Stimulated activated CD8-positive, alpha-beta memory T cell treated with anti-CD3 and anti-CD28 coated beads, Interleukin-15, amount 100 ng/mL, for 48 hours (primary cell): ENCODE results near the gene WDR33.
A peak's percentile ranks its signal among the peaks of the same experiment; 100 is the strongest.

Experiments used
- DNase-seq, 2 donors: peaks; one replicate each; pipeline ENCODE4 v3.0.0-alpha.2; 2020; ENCODE audit warnings: low read depth in 2 of 2

The WDR33 gene

DNA sequence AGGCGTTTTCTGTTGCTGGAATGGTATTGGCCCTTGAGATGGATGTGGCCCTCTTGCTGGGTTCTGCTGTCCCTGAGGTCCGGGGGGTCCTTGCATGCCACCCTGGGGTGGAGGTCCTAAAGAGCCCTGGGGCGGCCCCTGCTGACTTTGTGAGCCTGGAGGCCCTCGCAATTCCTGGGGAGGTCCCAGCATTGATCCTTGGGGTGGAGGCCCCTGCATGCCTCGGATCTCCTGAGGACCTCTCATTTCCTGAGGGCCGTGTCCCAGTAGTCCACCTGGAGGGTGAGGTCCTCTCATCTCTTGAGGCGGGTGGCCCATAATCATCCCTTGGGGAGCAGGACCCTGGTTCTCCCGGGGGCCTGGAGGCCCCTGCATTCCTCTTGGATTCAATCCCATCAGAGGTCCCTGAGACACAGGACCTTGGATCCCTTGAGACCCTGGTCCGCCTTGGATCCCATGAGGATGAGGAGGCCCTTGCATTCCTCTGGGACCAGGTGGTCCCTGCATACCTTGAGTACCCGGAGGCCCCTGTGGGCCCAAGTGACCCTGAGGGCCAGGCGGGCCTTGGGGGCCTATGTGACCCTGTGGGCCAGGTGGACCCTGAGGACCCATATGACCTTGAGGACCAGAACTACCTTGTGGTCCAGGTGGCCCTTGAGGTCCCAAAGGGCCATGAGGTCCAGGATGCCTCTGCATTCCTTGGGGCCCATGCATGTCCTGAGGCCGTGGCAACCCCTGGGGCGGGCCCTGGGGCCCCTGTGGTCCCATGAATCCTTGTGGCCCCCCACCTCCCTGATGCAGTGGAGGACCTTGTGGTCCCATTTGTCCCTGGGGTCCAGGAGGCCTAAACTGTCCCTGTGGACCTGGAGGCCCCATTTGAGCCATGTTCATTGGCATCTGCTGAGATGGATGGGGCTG is 91.4 kb downstream of the WDR33 start:
- no peak for DNase-seq

- DNase-seq, result no peak
Measured at GRCh38 chr2:127718271-127718670, 92.7 kb downstream of the WDR33 start.

GRCh38 chr2:127715778-127716449 is 95.1 kb downstream of the WDR33 start:
- DNase-seq, result no peak

DNA sequence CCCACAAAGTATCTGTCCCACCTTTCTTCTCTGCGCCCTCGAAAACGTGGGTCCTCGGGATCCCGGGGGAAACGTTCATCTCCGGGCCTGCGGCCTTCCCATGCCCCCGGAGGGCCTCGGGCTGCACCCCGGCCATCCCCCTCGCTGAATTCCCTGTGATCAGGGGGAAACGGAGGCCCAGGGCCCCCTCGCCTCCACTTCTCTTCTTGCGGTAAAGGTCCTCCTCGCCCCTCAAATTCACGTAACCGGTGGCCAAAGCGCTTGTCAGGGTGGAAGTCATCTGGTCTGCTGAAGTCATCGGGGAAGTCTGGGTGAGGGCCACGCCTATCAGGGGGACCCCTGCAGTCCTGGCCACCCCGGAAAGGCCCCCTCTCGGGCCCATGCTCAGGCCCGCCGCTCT is 97.4 kb downstream of the WDR33 start:
- no peak for DNase-seq

GRCh38 chr2:127712999-127713398 is 98.0 kb downstream of the WDR33 start:
- DNase-seq, result no peak

DNA sequence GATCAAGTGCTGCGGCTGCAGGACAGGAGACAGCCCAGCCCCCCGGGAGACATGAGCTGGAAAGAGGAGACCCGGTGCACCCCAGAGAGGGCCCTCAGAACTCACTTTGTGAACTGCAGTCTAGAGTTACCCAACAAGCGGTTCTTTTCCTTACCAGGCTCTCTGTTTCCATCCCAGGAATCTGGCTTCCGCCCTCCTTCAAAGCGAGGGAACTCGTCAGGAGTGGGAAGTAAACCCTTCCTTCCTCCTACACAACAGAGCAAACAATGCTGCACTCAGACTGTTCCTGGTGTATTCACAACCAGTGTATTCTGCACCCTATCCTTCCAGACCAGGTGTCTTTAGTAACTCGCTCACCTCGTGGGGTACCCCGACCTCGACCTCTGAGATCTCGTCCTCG is 101.6 kb downstream of the WDR33 start:
- DNase-seq, result no peak

DNA sequence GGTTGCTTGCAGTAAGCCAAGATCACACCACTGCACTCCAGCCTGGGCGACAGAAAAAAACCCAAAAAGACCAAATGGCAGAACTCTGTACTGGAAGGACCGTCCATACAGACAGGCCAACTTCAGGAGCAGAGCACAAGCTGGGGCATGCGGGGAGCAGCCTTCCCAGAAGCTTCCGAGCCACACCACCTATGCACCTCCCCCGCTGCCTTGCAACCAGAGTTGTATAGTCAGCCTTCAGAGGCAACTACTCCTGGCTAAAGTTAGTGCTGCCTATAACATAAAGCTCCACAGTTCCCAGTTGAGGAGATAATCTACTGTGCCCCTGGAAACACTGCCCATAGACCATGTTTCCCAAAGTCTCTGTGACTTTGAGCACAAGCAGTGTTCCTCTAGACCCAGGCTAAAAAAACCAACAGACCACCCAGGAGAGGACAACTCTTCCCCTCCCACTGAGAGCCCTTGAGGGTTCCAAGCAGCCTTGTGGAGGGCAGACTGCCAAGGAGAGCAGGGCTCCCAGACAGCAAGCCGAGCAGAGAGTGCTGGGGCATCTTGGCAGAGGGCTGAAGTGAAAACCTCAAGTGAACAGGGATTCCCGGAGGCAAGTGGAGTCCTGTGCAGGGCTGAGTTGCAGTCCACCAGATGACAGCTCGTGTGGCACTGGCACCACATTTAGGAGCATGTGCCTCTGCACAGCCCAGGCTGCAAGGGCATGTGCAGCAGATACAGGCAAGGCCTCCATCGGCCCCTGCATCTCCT is 102.9 kb downstream of the WDR33 start:
- no peak for DNase-seq

GRCh38 chr2:127706215-127706990 is 104.6 kb downstream of the WDR33 start:
- no peak for DNase-seq

DNA sequence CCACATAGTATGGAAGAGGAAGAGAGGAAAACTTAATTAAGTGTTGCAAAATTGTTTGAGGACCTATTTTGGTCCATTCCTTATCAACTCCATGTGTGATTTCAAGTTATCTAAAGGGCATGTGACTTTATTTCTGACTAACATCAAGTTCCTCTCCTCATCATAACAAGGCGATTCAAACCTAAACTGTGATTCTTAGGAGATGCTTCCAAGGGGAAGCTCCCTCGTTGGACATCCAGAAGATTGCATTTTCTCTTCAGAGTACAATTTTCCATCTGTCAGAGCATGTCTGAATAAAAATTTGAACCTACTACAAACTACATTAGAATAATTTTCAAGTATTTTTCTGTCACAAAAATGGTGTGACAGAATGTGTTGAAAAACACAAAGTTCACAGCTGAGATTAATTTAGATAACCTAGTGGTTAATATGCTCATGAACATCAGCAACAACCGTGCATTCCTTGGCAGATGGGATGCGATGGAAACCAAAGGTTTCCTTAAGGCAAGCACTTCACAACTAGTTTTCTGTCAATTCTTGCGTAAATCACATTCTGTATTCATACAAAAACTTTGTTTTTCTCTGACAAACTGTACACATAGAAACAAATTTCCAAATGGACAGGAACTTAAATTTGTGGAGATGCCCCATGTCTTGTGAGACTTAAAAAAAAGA is 105.4 kb downstream of the WDR33 start:
- DNase-seq, result no peak

GRCh38 chr2:127704641-127705390 is 106.2 kb downstream of the WDR33 start:
- DNase-seq, result no peak

GRCh38 chr2:127703282-127703681 is 107.7 kb downstream of the WDR33 start:
- no peak for DNase-seq

DNA sequence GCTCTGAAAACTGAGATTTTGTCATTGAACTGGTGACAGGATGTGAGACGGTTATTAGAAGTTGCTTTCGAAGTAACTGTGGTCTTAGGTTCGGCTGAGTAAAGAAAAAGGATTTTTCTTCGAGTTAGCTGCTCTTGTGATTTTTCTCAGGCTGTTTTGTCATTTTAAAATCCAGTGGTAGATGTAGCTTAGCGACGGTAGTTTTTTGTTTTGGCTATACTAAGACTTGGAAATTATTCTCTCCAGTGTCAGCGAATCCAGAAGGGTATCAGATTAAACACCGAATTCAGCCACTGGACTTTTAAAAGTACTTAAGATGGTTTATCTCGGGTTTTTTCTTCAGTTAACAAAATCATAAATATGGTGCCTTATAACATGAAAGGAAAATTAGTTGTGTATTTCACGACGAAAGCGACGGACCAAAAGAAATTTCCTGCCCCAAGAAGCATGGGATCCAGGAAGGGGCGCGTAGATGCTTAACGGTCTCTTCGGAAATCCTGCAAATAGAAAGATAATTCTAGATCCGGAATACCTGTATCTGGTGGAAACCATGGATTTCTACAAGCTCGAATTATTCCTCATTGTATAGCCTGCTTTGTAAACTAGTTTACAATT is 108.5 kb downstream of the WDR33 start:
- DNase-seq, result no peak

DNA sequence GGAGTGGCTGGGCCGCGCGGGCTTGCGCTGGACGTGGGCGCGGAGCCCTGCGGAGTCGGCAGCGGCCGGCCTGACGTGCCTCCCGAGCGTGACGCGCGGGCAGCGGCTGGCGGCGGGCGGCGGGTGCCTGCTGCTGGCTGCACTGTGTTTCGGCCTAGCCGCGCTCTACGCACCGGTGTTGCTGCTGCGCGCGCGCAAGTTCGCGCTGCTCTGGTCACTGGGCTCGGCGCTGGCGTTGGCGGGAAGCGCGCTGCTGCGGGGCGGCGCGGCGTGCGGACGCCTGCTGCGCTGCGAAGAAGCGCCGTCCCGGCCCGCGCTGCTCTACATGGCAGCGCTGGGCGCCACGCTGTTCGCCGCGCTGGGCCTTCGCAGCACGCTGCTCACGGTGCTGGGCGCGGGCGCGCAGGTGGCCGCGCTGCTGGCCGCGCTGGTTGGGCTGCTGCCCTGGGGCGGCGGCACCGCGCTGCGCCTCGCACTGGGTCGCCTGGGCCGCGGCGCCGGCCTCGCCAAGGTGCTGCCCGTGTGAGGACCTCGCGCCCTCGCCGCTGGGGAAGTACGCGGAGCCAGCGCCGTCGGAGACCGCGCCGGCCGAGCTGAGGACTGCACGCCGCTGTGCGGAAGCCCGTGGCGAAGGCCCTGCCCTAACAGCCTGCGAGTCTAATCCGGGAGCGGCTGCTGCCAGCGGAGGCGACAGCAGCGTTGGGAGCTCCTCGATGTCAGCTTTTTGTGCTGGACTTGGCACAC is 109.1 kb downstream of the WDR33 start:
- DNase-seq, result peak; percentile 67 to 72

DNA sequence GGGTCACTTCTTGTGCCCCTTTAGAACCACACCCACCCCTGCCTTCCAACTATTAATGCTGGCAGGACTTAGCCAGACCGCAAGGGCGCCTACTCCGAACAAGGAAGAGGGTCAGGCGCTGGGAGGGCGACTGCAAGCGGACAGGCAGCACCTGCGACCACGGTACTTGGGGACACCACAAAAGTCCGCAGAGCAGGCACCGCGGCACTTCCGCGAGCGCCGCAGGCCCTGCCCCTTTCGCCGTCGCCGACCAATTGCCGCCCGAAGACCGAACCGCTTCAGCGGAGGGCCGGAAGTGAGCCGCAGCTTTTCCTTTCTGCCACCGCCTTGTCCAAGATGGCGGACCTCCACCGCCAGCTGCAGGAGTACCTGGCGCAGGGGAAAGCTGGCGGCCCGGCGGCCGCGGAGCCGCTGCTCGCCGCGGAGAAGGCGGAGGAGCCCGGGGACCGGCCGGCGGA is 109.7 kb downstream of the WDR33 start, which contains the start of gene SFT2D3:
Gene SFT2D3 (plus strand): TSS at position 305 of the 458 bp plus-strand sequence. CDS start 32 bp downstream, at position 337.
- DNase-seq, result peak; percentile 86 to 87

- peak in 1 of 2 donors; percentile 16 for DNase-seq
Measured at GRCh38 chr2:127700527-127701192, 110.3 kb downstream of the WDR33 start.

DNA sequence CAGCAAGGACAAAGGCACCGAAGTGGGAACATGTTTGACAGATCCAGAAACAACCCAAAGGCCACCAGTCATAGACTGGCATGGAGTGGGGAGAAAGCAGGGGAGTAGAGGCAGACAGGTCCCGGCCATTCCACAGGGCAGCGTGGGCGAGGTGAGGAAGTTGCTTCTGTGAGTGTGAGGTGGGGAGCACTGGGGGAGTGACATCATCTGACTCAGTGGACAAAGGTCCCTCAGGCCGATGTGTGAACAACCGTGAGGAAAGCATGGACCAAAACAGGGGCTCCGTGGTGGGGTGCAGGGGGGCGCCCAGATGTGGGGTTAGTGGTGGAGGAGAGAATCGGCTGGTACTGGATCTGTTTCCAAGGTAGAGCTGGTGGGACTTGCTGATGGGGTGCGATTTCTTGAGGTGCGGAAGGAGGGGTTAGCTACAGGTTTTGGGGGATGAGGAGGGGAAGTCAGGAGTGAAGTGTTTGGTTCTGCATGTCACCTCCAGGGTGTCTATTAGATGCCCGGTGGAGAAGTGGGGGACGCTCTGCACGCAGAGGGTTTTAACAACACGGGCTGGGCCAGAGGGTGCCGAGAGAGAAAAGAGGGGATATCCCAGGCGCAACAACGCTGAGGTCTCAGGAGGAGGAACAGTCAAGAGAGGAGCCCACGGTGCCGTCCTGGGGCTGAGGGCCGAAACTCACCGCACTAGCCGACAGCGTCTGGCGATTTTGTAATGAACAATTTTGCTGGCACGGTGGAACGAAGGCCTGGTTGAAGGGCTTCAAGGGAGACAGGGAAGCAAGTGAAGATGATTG is 112.2 kb downstream of the WDR33 start:
- no peak for DNase-seq

GRCh38 chr2:127697482-127698180 is 113.3 kb downstream of the WDR33 start:
- no peak for DNase-seq
